Stomach (tissue), 9 donors: Measurements from ENCODE around the gene CDC42BPB. TPM values are rescaled to one million over a fixed set of nuclear protein-coding genes. Genes with fewer than 3 reads are reported as not detected.

Experiments
- DNase-seq, 2 donors: peaks; one replicate each; pipeline versions ENCODE4 v3.0.0 to v3.0.0-alpha.2; 2013 to 2019
- H3K27ac ChIP-seq, 5 donors: fragments of 200-600 bp in 4 of 5; sonication (generic) in 4 of 5; one replicate each; pipeline ENCODE4 v1.5.1; 2013 to 2019; ENCODE audit warnings: mild to moderate bottlenecking in 1 of 5, moderate library complexity in 1 of 5
- H3K27me3 ChIP-seq, 3 donors: fragments of 200-600 bp; sonication (generic); one replicate each; pipeline ENCODE4 v1.5.1; 2017 to 2019; ENCODE audit warnings: mixed run types in 1 of 3
- H3K36me3 ChIP-seq, 4 donors: fragments of 200-600 bp; sonication (generic); 1 replicate in 3 of 4; 2 replicates in 1 of 4; pipeline ENCODE4 v1.5.1; 2016 to 2019
- H3K4me1 ChIP-seq, 4 donors: fragments of 200-600 bp; sonication (generic); one replicate each; pipeline ENCODE4 v1.5.1; 2016 to 2019
- H3K4me3 ChIP-seq, 4 donors: fragments of 200-600 bp; sonication (generic) in 3 of 4; one replicate each; pipeline ENCODE4 v1.5.1; 2016 to 2019; ENCODE audit warnings: mild to moderate bottlenecking in 1 of 4
- H3K9me3 ChIP-seq, 4 donors: fragments of 200-600 bp; sonication (generic); one replicate each; pipeline ENCODE4 v1.5.1; 2016 to 2019
- EP300 ChIP-seq: sonication (generic); formaldehyde crosslinking; IDR thresholded peaks from one replicate; pipeline ENCODE4 v1.6.1; 2017; ENCODE audit warnings: antibody characterized with exemption
- POLR2A ChIP-seq, 4 donors: fragments of 450-650 bp; IDR thresholded peaks; one replicate each; pipeline ENCODE4 v1.6.1; 2016; ENCODE audit warnings: antibody characterized with exemption in 4 of 4, control low read depth in 2 of 4, mild to moderate bottlenecking in 1 of 4, moderate library complexity in 1 of 4
- POLR2AphosphoS5 ChIP-seq, 3 donors: sonication (generic); formaldehyde crosslinking; IDR thresholded peaks; one replicate each; pipeline ENCODE4 v1.6.1; 2016; ENCODE audit warnings: antibody characterized with exemption in 3 of 3
- WGBS, 5 donors: extraction: QIAGEN DNeasy Blood & Tissue Kit in 3 of 5; methylation state at CpG; one replicate each; pipeline versions ENCODE4 v1.1.5 to v1.1.7; 2013 to 2018; 5-methylcytosine and 5-hydroxymethylcytosine counted together
- intact Hi-C: fragments of 100-400 bp; cut with DNase I; formaldehyde crosslinking; loops from one replicate; pipeline ENCODE4 v1.15.1; 2023; ENCODE audit warnings: low total_unique reads
- polyA plus RNA-seq, 3 donors: library from polyadenylated mRNA; stranded (reverse); fragments of 200-250 nt; gene quantifications; one replicate each; pipeline ENCODE4 v1.2.3, GENCODE V29; 2013
- total RNA-seq, 5 donors: library from RNA; depleted of rRNA; stranded (reverse); fragments of >200 nt; gene quantifications; one replicate each; pipeline versions ENCODE4 v1.1.0 to v1.2.3, GENCODE V29; 2014 to 2016
- TF ChIP-seq, protein P1 (sequence below), 7 experiments: fragments of 450-650 bp in 4 of 7; fragments of 200-600 bp in 3 of 7; sonication (generic) in 3 of 7; IDR thresholded peaks; one replicate each; pipeline ENCODE4 v1.5.1; 2016 to 2019; ENCODE audit warnings: antibody characterized with exemption in 7 of 7, control low read depth in 2 of 7, mild to moderate bottlenecking in 1 of 7
- donor health status: healthy with polysubstance abuse.
- donor health status: Bipolar disorder and iron deficiency.
- donor health status: healthy.

CDC42BPB gene
- total and polyA plus RNA-seq, 8 donors = 16.3 to 400 (median 127) TPM

DNA sequence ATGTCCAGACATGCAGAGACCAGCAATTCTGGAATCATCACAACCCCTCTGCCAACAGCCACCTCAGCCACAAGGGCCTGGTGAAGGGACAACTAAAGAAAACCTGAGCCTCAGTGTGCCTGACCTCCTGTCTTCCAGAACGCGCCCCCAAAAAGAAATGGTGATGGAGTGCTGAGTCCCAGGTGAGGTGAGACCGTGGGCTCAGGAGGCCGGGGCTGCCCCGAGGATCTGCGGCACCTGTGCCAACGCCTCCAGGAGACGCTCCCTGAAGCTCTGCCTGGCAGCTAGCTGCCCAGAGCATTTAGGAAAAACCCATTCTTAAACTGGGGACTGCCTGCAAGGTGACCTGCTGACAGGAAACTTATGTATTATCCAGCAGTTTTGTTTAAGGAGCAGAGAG, 51.2 kb downstream of the CDC42BPB start:
- Histone ChIP-seq H3K27ac (no peak overlapping the region), H3K4me1 (peaks cover 0 to 40% (median 22%) of the 10 kb centered on the region in 4 donors), H3K9me3 (no peaks in the 10 kb centered on the region), H3K4me3 (no peak overlapping the region), H3K36me3 (peaks cover 18 to 82% (median 78%) of the 10 kb centered on the region in 4 donors), H3K27me3 (no peaks in the 10 kb centered on the region)
- intact Hi-C loops = no loop called here
- no peak for DNase-seq
- 95 to 97% (median 96%) methylated on average over 5 to 8 of the region's 8 CpGs for whole genome bisulfite sequencing, 5 donors
- TF ChIP-seq POLR2AphosphoS5 (IDR thresholded peaks at IDR 0.05) = no peak
- TF ChIP-seq, protein P1, sequence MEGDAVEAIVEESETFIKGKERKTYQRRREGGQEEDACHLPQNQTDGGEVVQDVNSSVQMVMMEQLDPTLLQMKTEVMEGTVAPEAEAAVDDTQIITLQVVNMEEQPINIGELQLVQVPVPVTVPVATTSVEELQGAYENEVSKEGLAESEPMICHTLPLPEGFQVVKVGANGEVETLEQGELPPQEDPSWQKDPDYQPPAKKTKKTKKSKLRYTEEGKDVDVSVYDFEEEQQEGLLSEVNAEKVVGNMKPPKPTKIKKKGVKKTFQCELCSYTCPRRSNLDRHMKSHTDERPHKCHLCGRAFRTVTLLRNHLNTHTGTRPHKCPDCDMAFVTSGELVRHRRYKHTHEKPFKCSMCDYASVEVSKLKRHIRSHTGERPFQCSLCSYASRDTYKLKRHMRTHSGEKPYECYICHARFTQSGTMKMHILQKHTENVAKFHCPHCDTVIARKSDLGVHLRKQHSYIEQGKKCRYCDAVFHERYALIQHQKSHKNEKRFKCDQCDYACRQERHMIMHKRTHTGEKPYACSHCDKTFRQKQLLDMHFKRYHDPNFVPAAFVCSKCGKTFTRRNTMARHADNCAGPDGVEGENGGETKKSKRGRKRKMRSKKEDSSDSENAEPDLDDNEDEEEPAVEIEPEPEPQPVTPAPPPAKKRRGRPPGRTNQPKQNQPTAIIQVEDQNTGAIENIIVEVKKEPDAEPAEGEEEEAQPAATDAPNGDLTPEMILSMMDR (IDR thresholded peaks at IDR 0.05) = no peak
- no peak for TF ChIP-seq POLR2A (IDR thresholded peaks at IDR 0.05)
- no peak for TF ChIP-seq EP300

DNA sequence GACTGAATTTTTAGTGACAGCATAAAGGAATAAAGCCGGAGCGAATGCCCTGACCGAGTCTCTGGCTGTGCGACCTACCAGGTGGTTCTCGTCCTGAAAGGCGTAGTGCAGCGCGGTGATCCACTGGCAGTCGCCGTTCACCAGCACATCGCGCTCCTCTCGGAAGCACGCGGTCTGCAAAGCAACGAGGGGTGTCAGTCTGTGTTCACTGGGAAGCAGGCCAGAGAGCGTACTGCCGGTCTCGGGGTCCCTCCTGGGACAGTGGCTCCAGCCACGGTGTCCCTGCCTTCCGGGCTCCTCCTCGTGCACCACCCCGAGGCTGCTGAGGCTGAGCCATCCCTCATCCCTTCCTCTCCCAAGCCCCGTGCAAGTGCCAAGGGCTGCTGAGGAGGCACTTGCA, 53.5 kb downstream of the CDC42BPB start:
- Histone ChIP-seq H3K9me3 (no peaks in the 10 kb centered on the region), H3K4me3 (no peak overlapping the region), H3K27me3 (no peaks in the 10 kb centered on the region), H3K36me3 (peaks cover 38 to 87% (median 82%) of the 10 kb centered on the region in 4 donors), H3K4me1 (peaks cover 0 to 21% (median 6%) of the 10 kb centered on the region in 4 donors), H3K27ac (no peak overlapping the region)
- DNase-seq = no peak
- intact Hi-C loops = no loop called here
- WGBS, 5 donors = 90 to 94% (median 92%) methylated on average over 19 to 24 of the region's 24 CpGs
- TF ChIP-seq POLR2A (IDR thresholded peaks at IDR 0.05) (no peak), POLR2AphosphoS5 (IDR thresholded peaks at IDR 0.05) (no peak), EP300 (no peak)
- TF ChIP-seq, protein P1 (IDR thresholded peaks at IDR 0.05) = no peak

DNA sequence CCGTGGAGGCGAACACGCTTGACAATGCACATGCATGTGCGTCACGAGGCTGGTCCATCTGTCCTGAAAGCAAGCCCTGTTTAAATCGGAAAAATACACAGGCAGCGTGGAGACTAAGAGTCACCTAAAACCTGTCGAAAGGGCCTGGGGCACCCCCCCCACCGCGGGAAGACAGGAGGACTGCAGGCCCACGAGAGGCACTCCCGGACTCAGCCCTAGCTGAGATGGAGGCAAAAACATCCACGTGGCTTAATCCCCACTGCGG, 54.1 kb downstream of the CDC42BPB start:
- 88 to 94% (median 92%) methylated on average over 12 to 14 of the region's 14 CpGs for WGBS, 5 donors
- intact Hi-C loops = no loop called here
- peaks cover 0 to 15% (median 4%) of the 10 kb centered on the region in 4 donors for H3K4me1 ChIP-seq
- H3K9me3 ChIP-seq = no peaks in the 10 kb centered on the region
- no peak for DNase-seq
- TF ChIP-seq EP300 (no peak), POLR2A (IDR thresholded peaks at IDR 0.05) (no peak), POLR2AphosphoS5 (IDR thresholded peaks at IDR 0.05) (no peak)
- TF ChIP-seq, protein P1 (IDR thresholded peaks at IDR 0.05) = no peak
- H3K4me3 ChIP-seq = no peak overlapping the region
- H3K27ac ChIP-seq = no peak overlapping the region
- no peaks in the 10 kb centered on the region for H3K27me3 ChIP-seq
- peaks cover 42 to 89% (median 82%) of the 10 kb centered on the region in 4 donors for H3K36me3 ChIP-seq

DNA sequence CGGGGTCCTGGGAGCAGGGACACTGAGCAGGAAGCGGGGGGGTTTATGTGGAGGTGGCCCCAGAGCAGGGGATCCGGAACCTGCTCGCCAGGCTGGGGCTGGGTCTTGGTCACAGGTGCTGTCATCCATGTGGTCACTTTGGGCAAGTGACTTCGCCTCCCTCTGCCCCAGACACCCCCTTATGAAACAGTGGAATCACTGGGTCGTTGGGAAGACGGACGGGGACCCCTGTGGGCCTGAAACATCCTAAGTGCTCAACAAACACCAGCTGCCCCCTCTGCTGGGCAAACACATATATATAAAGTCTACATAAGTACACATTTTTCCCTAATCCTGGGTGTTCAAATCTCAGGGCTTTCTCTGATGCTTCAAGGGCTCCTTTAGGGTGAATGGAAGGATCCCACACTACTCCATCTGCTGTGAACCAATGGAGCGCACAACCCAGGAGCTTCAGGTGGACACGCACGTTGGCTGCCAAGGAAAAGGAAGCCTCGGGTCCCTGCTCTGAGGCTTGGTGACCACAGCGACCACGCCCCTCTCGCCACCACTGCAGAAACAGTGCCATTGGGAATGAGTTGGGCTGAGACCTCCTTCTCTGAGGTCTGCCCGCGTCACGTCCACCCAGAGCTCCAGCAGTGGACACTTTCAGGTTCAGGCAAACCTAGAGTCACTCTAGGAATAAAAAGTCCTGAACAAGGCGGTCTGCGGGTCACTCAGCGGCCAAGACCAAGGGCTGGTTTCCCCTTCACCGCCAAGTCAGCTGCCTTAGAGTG, 54.6 kb downstream of the CDC42BPB start:
- Histone ChIP-seq H3K27me3 (no peaks in the 10 kb centered on the region), H3K27ac (no peak overlapping the region), H3K36me3 (peaks cover 46 to 89% (median 82%) of the 10 kb centered on the region in 4 donors), H3K4me3 (no peak overlapping the region), H3K9me3 (no peaks in the 10 kb centered on the region), H3K4me1 (peaks cover 0 to 13% (median 4%) of the 10 kb centered on the region in 4 donors)
- WGBS, 5 donors = 88 to 92% (median 91%) methylated on average over 16 to 22 of the region's 22 CpGs
- no peak for DNase-seq
- TF ChIP-seq POLR2A (IDR thresholded peaks at IDR 0.05) (no peak), EP300 (no peak), POLR2AphosphoS5 (IDR thresholded peaks at IDR 0.05) (no peak)
- TF ChIP-seq, protein P1 (IDR thresholded peaks at IDR 0.05) = no peak
- intact Hi-C loops = no loop called here
